Measurements from ENCODE around the gene MTG2.

DNA sequence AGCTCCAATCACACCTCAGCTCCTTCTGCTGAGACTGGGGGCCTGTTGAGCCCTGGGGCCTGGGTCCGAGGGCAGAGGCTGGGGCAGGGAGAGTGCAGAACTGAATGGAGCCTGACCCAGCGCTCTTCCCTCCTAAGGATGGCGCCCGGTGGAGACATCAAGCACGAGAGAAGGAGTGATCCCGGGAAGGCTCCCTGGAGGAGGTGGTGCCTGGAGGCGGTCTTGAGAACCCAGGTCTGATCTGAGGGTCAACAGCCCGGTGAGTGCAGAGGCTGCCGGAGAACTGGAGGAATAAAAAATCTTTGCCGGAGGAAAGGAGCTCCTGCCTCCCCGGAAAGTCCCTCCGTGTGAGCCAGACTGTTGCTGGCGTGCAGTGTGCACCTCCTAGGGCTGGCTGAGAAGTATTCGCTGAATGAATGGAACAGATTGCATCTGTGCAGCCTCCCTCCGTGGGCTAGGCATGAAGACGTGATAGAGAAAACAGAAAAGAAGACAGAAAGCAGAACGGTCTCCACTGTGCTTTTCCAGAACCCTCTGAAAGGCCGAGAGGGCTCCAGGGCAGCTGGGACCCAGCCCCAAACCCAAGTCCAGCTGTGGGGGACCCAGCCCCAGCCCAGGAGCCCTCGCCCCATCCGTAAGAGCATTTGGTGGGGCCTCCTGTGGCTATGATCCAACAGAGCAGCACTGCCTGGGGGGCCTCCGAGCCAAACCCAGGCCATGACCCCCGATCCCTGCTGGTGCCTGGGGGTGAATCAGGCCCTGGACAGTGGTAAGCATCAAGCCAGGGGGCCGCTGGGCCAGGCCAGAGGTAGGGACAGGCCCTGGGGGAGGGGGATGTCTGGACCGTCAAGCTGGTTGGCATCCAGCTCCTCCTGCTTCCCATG lies 44.1 kb downstream of the MTG2 start:
- TF ChIP-seq, protein P1, sequence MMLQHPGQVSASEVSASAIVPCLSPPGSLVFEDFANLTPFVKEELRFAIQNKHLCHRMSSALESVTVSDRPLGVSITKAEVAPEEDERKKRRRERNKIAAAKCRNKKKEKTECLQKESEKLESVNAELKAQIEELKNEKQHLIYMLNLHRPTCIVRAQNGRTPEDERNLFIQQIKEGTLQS (CRISPR knock-in tag; conservative IDR thresholded peaks at IDR 0.05) = no peak
- TF ChIP-seq, protein P2, sequence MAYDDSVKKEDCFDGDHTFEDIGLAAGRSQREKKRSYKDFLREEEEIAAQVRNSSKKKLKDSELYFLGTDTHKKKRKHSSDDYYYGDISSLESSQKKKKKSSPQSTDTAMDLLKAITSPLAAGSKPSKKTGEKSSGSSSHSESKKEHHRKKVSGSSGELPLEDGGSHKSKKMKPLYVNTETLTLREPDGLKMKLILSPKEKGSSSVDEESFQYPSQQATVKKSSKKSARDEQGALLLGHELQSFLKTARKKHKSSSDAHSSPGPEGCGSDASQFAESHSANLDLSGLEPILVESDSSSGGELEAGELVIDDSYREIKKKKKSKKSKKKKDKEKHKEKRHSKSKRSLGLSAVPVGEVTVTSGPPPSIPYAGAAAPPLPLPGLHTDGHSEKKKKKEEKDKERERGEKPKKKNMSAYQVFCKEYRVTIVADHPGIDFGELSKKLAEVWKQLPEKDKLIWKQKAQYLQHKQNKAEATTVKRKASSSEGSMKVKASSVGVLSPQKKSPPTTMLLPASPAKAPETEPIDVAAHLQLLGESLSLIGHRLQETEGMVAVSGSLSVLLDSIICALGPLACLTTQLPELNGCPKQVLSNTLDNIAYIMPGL (CRISPR knock-in tag; IDR thresholded peaks at IDR 0.05) = no peak
- TF ChIP-seq, protein P3, sequence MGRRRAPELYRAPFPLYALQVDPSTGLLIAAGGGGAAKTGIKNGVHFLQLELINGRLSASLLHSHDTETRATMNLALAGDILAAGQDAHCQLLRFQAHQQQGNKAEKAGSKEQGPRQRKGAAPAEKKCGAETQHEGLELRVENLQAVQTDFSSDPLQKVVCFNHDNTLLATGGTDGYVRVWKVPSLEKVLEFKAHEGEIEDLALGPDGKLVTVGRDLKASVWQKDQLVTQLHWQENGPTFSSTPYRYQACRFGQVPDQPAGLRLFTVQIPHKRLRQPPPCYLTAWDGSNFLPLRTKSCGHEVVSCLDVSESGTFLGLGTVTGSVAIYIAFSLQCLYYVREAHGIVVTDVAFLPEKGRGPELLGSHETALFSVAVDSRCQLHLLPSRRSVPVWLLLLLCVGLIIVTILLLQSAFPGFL (CRISPR knock-in tag; IDR thresholded peaks at IDR 0.05; ENCODE audit: borderline replicate concordance) = no peak
- TF ChIP-seq OVOL2 (CRISPR knock-in tag; IDR thresholded peaks at IDR 0.05; ENCODE audit: borderline replicate concordance) = no peak

Measured in WTC11 (cell line).